Renal cortical epithelial cell (primary cell): ENCODE data around the gene IRAK2. TPM values are rescaled to one million over a fixed set of nuclear protein-coding genes. Genes with fewer than 3 reads are reported as not detected.

Experiments
- DNase-seq: peaks from one replicate; pipeline ENCODE4 v3.0.0-alpha.2; 2011; ENCODE audit warnings: low read depth
- total RNA-seq: library from RNA; depleted of rRNA; stranded (reverse); fragments of >200 nt; gene quantifications from 2 replicates; pipeline ENCODE4 v1.2.3, GENCODE V29; 2014

IRAK2 gene
- total RNA-seq, 1 donor from 2014 or later: 13.7 TPM

DNA sequence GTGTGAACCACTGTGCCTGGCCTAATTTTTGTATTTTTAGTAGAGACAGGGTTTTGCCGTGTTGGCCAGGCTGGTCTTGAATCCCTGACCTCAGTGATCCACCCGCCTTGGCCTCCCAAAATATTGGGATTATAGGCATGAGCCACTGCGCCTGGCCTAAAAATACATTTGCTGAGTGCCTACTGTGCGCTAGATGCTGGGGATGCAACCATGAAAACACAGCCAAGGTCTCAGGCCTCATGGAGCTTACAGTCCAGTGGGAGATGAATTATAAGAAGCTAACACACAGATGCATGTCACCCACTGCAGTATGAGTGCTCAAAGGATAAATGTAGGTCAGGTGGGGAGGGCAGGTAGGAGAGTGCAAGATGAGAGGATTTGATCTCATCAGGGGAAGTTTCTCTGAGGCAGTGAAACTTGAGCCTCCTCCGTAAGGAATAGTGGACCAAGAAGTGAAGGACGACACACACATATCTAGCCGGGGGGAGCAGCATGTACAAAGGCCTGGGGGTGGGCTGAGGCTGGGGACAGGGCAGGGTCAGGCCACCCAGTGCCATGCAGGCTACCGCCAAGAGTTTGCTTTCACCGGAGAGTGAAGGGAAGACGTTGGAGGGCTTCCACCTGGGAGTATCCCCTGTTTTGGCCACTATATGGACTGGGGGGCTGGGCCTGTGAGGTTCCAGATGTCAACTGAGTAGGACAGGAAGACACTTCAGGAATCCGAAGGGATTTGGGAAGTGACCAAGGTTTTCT, 24.3 kb downstream of the IRAK2 start:
- DNase-seq: no peak

DNA sequence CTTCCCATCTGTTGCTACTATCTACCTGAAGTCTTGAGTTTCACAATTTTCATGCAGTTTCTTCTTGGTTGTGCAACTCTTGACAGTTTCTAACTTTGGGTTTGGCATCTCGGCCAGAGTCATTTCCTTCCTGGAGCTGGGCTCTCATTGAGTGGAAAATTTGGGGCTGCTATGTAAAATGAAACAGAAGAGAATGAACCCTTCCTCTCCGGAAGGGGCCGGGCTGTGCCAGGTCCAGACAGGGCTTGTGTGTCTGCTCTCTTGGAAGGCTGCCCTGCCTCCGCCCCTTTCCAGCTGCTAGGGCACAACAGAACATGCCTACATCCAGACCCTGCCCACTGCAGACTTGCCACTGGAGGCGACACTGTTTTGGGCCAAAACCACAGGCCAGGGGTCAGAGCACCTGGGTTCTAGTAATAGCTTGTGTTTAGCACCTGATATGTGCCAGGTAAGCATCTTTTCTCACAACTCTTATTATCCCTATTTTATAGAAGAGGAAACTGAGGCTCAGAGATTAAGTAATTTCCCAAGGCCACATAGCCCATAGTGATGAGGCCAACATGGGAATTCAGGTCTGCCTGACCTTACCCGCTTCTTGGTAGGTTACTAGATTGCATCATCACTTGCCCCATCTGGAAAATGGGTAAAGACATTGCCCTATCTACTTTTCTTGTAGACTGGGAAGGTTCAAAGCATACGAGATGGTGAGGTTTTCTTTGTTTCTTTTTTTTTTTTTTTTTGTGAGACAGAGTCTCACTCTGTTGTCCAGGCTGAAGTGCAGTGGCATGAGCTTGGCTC, 25.0 kb downstream of the IRAK2 start:
- peak; percentile 63 for DNase-seq

DNA sequence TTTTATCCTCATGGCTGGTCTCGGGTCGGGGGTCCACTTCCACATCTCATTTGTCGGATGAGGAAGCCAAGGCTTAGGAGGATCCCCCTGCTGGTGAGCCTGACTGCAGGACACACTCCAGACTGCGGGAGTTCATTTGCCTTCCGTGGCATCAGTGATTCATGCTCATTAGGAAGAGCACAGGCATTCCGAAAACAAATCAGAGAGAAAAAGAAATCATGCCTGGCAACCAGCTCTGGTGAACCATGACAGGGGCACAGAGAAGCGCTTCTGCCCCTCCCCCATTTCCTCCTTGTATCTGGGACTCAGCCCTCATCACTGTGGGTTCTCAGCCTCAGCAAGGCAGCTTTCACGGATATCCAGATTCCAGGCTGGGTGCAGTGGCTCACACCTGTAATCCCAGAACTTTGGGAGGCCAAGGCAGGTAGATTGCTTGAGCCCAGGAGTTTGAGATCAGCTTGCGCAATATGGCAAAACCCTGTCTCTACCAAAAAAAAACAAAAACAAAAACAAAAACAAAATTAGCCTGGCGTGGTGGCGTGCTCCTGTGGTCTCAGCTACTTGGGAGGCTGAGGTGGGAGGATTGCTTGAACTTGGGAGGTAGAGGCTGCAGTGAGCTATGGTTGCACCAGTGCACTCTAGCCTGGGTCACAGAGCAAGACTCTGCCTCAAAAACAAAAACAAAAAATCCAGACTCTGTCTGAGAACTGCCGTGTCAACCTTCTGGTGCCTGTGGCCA, 28.4 kb downstream of the IRAK2 start:
- peak; percentile 99 for DNase-seq

DNA sequence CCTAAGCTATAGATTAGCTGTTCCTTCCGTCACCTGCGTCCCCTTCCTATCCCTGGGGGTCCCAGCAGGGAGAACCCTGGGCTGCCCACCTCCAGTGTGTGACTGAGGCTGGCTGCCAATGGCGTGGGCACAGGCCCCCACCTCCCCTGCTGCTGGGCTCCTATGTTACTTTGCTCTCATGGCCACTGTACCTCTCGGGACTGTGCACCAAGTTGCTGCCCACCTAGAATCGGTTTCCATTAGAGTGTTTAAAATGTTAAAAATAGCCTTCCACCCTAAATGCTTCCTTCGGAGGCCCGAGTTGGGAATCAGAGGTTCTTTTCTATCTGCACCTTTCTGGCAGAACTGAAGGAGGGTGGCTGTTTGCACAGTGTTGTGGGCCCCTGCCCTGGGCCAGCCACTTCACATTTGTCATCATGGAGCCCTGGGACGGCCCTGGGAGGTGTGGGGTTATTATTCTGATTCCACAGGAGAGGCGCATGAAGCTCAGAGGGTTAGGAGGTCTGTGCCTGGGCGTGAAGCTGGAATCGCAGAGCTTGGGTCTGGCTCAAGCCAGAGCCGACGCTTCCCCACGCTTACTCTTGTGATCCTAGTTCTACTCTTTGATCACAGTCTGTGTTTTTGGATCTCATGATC, 29.1 kb downstream of the IRAK2 start:
- no peak for DNase-seq

DNA sequence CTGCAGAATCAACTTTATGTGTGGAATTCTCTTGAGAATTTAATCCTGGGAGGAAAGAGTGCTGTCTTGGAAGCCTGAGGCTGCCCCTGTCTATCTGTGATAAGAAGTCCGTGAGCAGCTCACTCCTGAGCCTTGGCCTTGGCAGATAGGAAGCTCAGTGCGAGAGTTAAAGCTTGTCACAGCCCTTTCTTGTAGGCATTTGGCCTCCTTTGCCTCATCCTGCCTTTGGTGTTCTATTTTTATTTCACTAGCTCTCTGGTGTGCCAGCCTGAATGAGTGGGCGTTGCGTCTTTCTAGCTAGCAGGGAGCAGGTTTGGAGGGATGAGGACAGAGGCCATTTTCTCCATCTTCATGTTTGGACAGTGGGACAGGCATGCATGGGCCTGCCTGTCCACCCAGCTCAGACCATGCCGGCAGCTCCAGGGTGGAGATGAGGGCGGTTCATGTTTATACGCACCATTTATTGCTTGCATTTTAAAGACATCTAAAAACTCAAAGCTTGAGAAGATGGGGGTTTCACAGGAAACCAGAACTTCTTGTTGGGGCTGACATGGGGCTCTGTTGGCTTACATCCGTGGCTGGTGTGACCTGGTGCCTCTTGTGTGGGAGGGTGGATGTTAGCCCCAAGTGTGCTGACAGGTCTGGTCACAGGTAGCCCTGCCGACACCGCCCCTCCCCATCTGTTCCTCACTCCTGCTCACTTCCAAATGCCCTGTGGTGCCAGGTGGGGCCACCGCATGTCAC, 29.8 kb downstream of the IRAK2 start:
- DNase-seq: peak; percentile 33

DNA sequence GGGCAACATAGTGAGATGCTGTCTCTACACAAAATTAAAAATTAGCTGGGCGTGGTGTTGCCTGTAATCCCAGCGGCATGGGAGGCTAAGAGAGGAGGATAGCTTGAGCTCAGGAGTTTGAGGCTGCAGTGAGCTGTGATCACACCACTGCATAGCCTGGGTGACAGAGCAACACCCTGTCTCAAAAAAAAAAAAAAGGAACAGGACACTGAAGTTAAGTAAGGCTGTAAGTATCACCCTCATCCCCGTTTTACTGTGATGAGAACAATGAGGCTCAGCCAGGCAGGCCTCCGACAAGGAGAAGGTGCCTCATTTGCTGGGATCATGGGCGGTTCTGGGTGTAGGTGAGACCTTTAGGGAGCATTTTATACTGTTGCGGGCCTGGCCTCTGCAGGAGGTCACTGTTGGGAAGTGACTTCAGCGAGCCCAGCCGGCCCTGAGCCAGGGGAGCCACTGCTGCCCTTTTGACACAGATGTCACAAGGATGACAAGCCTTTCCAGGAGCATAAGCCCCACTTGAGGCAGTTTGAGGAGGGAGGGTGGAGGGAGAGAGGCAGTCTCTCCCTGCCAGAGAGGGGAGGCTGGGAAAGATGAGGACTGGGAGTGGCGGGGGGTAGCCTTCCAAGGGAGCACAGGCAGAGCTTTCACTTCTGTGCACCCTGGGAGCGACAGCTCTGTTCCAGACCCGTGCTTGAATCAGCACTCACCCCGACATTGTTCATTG, 30.8 kb downstream of the IRAK2 start:
- DNase-seq: no peak

DNA sequence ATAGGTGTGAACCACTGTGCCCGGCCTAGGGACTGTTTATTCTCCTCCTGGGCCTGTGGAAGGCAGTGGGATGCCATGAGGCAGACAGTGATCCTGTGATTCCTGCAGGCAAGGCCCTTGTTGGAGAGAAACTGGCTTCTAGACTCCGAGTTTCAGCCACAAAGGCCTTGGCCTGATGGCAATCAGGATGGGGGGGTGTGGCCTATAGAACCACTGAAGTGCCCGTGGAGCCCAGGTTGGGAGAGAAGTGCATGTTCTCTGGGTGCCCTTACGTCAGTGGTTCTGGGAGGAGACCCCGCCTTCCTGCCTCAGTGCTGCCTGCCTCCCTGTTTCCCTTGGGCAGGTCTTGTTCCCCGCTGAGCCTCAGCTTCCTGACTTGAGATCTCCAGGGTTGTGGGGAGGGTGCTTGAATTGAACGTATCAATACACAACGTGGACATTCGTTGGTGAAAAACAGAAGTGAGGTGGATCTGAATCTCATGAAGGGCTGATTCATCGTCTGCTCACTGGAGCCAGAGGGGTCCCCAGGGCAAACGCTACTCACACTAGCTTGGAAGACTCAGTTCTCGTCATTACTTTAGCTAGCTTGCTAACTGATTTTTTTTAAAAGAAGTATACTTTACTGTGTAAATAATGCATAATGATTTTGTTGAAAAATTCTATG, 31.8 kb downstream of the IRAK2 start:
- DNase-seq: no peak

DNA sequence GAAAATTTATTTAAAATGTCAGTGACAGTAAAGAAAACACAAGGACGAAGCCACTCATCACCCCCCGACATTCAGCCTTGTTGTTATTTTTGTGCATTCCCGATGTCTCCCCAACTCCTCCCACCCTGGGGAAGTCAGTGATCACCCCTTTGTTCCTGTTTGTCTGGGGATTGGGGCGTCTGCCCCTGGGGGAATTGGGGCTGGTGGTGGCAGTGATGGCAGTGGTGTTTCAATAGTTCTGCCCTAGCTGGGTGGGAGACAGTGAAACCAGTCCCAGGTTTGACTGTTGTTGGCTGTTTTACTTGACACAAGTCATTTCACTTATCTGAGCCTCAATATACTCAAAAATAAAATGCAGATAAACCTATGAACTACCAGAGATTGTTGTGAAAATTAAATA, 33.5 kb downstream of the IRAK2 start:
- DNase-seq: no peak

DNA sequence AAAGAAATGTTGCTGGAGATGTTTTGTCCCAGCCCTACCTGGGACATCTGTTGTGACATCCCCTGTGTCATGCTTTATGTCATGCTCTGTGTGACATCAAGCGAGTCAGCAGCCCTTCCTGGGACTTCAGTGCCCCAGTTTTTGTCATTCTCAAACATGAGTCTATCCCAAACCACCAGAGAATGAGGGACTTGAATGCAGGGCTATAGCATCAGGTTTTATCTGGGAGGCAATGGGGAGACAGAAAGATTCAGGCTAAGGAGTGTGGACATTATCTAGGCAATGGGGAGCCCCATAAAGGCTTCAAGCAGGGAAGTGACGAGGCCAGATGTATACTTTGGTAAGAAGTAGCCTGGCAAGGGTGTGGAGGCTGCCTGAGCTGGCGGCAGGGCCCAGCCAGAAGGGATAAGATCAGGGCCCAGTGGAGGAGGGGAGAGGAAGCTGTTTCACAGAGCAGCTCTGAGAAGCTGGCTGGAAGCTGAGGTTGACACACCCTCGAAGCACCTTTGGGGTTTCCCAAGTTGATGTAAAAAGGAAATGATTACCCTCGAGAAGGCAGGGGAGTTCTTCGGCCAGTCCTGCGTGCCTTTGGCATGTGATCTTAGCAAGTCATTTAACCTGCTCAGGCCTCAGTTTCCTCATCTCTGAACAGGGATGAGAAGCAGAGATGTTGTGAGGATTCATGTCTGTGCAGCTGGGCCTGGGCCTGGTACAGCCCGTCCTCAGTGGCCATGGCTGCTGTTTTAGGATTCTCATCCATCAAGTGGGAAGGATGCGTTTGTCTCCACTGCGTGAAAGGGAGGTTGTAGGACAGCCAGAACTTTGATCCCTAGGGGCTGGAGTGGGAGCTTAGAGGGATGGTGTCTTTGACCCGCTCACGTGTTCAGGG, 34.3 kb downstream of the IRAK2 start:
- DNase-seq: peak; percentile 95

DNA sequence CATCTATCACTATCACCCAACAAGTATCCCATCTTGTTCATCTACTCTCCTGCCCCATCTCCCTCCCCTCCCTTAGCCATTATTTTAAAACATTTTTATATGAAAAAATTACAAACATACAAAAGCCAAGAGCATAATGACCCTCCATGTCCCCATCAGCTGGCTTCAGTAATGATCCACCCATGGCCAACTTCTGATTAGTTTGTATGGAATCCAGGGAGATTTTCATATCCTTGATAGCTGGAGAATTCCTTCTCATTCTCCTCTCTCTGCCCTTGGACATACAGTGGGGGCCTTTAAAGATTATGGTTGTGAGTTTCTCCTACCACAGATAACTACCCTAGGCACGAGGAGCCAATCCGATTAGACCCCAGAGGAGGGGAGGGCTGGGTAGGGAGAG, 40.2 kb downstream of the IRAK2 start:
- DNase-seq: no peak

DNA sequence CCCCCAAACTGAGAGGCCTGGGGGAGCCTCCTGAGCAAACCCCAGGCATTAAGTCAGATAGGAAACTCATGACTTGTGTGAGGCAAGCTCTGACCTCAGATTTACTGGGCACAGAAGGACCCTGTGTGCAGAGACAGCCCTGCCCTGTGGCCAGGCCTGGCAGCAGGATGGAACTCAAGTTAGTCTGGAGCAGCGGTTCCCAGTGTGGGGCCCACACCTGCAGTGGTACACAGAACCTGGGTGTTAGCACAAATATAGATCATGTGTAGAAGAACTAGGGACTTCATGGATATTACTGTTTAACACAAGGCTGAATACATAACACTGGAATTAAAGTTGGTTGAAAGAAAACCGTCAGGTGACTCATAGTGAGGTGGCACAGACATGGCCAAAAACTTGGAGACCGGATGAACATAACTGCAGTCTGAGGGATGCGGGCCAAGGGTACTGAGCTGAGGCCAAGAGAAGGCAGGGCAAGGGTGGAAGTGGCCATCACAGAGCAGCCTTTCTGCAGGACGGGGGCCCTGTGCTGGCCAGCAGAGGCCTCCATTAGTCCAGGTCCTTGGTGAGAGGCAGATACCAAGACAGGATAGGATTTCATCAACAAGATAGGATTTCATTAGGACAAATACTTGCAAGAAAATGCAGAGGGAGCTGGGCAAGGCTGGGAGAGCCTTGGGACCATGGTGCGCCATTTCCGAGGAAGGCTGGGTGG, 40.9 kb downstream of the IRAK2 start:
- DNase-seq: peak; percentile 98

DNA sequence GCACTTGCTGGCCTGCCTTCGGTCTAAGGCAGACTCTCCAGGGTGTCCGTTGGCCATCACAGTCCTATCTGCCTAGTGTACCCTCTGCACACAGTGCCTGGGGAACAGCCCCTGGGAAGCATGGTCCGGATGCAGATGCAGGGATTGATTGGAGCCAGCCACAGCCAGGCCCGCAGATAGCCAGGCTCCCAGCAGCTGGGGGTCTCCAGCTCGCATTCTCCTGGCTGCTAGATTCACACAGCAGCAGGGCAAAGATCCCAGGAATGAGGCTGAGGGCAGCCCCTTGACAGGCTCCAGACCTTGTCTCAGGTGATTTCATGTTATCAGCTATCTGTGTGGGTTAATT, 41.4 kb downstream of the IRAK2 start:
- DNase-seq: no peak

DNA sequence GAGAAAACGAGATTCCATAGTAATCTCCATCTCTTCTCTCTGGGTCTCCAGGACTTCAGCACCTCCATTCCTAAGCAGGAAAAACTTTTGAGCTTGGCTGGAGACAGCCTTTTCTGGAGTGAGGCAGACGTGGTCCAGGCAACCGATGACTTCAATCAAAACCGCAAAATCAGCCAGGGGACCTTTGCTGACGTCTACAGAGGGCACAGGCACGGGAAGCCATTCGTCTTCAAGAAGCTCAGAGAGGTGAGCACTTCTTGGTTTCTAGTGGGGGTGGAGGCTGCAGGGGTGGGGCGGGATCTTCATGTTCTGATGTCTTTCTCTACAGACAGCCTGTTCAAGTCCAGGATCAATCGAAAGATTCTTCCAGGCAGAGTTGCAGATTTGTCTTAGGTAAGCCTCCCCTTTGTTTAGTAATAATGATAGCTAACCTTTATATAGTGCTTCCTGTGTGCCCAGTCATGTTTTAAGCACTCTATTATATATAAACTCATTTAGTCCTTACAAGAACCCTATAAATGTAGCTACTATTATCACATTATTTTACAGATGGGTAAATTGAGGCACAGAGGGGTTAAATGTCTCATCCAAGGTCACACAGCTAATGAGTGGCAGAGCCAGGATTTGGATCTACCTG, 48.6 kb downstream of the IRAK2 start:
- no peak for DNase-seq

DNA sequence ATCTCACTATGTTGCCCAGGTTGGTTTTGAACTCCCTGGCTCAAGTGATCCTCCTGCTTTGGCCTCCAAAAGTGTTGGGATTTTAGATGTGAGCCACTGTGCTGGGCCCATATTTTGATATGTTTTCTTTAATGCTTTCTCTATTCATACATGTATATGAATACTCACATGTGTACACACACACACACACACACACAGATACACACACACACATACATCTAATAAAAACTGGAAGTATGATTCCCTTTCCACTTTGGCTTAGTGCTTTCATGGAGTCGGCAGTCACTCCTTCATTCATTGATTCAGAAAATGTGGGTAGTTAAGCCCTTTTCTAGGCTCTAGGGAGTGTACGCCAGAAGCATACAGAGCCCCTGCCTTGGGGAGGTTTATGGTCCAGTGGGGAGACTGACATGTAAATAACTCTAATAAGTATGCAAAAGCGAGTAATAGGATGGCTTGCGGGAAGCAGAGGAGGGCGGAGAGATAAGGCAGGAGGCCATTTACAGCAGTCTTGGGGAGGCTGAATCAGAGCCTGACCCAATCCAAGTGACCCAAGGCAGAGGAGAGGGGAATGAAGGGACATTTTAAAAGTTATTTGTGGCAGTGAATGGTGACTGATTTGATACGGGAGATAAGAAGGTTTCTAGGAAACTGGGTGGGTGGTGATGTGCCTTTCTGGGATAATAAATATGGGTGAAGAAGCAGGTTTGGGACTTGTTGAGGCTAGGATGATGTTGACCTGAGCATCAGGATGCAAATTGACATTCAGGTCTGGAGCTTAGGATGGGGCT, 51.1 kb downstream of the IRAK2 start:
- no peak for DNase-seq

DNA sequence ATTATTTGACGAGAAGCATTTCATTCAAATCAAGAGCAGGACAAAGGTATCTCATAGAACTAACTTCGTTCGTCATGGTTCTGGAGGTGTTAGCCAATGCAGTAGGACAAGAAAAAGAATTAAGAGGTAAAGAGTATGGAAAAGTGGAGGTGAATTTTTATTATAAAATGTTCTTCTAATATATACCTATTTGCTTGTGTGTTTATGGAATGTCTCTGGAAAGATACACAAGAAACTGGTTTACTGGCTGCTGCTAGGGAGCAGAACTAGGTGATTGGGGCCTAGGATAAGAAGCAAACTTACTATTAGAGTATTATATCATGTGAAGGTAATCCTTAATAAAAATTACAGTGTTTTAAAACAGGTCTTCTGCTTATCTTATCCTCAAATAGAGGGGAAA, 52.6 kb downstream of the IRAK2 start:
- DNase-seq: no peak

DNA sequence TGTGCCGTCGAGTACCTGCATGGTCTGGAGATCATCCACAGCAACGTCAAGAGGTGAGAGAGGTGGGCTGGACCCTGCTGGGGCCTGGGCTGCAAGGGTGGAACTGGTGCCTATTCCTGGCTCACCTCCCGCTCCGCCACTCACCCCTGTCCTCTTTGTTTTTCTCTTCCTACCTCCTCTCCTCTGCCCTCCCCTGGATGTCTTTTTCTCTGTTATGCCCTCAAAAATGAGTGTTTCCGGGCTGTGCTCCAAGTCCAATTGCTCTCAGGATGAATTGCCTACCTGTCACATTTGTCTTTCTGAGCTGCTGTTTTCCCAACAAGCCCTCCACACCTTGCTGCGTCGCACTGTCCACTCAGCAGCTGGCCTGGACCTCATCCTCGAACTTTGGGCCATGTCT, 55.0 kb downstream of the IRAK2 start:
- no peak for DNase-seq
